Activated CD4-positive, alpha-beta T cell treated with anti-CD3 and anti-CD28 coated beads, Interleukin-2, amount 50 U/mL, for 24 hours (primary cell): ENCODE measurements around the gene SACS.
"Not testable (repeated sequence)": the region's sequence is repeated elsewhere in the genome, so short reads cannot be mapped to it uniquely, and the experiment has no call there.

ENCODE experiments used
- DNase-seq, 2 donors: peaks; one replicate each; pipeline ENCODE4 v3.0.0-alpha.2; 2020; ENCODE audit warnings: low read depth in 1 of 2, low spot score in 1 of 2

SACS gene

DNA sequence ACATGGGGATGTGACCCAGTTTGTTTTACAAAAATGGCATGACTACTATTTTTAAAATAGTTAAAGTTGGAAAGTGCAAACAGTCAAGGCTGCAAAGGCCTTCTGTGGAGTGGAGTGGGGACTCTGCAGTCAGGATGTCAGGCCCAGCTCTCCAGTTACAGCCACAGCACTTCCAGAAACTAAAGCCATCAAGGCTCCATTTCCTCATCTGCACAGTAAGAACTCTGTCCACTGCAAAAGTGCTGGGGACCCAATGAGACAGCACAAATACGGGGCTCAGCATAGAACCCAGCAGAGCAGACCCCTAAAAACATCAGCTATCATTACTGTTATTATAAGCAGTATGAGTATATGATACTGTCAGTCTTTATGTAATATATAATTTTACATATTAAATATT is 73.6 kb downstream of the SACS start:
- DNase-seq, result no peak

DNA sequence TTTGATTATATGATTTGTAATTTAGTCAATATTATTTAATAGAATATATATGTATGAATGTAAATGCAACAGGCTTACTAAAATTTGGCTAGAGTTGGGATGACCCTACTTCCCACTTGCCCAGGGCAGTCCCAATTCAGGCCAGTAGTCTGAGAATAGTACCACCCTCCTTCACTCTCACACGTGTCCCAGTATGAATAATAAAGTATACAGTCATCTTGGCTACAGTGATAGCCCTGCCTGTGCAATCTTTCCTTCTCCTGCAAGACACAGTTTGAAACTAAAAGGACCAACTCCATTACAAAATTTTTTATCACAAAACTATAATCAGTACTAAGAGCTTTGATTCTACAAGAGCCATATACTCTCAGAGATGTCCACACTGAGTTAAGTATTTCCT is 76.2 kb downstream of the SACS start:
- no peak for DNase-seq

DNA sequence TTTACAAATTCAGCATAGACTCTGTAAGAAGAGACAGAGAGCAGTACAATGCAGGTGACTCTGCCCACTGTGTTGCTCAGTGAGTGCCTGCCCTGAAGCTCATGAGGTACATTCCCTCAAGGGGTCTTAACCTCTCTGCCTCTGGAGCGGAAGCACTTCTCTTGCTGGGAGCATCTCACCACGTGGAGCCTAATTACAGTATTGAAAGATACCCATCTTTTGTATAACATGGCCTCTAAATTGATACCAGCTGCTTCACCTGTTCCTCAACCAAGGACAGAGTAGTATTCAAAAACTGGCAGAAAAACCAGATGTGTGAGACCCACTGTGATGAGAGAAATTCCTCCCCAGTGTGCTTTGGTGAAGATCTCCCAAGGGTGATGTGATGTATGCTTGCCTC is 77.1 kb downstream of the SACS start:
- no peak for DNase-seq

DNA sequence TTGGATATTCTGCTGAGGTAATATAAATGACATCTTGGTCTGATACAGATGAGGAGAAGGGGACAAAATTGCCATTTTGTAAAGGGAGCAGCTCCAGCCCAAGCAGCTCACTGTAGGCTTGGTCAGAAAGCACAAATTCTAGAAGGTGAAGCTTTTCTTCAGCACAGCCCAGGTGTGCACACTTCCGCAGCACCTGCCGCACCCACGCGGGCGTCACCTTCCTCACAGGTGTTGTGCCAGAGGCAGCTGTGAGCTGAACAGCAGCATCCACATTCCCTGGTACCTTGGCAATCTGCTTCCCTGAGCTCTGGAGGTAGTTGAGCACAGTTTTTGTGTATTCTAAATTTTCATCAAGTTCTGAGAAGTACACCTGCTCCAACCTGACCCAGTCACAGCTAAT is 79.0 kb downstream of the SACS start:
- DNase-seq, result no peak

DNA sequence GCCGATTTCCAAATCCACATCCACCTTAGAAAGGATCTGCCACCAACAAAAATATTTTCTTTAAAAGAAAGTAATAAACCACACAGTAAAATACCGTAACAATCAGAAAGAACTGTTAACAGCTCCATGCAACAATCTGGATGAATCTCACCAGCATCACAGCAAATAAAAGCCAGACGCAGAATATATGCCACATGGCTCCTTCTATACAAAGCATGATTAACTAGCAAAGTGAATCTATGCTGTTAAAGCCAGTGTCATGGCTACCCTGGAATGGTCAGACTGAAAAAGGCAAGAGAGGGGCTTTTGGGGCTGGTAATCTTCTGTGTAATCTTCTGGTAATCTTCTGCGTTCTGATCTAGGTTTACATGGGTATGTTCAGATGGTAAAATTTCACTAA is 81.3 kb downstream of the SACS start:
- DNase-seq, result no peak

DNA sequence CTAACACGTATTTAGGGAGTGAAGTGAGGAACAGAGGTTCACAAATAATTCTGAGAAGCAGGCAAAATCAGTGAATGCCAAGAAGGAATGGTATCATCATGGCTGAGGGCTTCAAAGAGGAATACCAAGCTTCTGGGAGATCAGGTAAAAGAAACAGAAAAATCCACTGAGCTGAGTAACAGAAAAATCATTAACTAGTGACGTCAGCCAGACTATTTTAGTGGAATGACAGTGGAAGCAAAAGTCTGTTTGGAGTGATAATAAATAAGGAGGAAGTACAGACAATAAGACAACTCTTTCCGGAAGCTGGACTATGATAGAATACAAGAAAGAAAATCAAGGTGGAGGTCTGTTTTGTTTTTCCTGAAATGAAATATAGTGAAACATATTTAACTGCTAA is 83.5 kb downstream of the SACS start:
- no peak for DNase-seq

DNA sequence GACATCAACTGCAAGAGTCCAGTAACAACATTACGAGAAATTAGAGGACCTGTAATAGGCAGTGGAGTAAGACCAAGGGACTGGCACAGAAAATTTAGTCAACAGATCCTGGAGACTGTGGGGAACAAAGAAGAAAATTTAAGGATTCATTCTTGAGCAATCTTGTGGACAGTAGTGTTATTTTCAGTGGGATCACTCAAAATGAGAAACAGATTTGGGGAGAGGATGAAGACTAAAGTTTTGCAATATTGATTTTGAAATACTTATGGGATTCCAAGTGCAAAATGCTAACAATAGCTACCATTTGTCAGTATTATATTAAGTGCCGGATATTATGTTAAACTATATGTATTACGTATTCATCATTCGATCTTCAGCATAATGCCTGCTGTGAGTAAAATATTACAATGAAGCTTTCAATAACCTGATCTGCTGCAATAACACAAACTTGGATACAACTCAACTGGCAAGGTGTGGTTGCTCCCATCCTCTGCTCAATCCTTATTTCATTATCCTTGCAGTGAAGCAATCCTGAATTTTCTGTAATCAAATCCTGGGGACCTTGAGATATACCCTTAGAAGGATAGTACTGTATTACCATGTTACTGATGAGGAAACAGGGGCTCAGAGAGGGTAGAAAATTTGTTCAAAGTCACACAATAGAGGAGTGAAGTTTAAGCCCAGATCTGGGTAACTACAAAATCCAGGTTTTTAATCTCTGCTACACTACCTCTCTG is 84.2 kb downstream of the SACS start:
- DNase-seq, result no peak

DNA sequence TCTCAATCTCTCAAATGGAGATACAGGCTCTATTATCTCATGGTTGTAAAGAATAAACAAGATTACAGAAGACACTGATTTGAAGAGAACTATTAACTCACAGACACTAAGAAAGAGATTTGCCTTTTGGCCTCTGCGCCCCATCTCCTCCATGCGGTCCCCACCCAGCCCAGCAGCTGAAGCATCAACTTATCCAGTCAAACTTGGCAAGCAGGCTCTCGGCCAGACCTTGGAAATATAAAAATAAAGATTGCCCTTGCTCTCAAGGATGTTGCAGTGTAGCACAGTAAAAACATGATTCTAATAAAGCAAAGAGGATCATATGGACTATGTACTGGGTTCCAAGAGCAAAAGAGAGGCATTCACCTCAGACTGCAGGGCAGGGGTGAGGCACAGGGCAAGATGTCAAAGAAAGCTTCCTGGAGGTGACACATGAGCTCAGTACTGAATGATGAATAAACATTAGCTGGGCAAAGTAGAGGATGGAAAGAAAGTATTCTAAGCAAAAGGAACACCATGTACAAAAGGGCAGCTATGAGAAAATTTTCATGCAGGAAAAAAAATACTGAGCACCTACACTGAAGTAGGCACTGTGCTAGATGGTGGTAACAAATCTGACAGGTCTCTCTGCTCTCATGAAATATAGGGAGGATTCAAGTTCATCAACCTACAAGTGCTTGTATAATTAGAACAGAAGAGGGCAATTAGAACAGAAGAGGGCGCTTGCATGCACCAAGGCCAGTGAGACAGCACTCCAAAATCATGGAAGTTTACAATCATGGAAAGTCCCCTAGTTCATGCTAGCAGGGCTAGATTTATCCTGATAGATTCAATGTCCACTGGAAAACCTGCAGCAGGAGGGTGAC is 85.0 kb downstream of the SACS start:
- no peak for DNase-seq

DNA sequence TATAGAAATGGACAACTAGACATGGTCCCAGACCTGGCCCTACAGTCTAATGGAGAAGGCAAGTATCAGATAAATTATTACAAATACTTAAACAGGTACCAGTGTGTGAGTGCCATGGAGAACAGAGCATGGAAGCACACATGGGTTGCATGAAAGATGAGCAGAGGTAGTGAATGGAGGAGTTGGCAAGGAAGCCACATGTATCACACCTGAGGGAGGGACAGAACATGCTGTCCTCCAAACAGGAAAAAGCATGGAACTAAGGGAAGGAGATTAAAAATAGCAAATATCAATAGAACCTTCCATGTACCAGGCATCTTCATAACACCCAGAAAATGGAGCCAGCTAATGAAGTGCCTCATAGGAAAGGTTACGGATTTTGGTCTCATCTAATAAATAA is 85.9 kb downstream of the SACS start:
- no peak for DNase-seq

DNA sequence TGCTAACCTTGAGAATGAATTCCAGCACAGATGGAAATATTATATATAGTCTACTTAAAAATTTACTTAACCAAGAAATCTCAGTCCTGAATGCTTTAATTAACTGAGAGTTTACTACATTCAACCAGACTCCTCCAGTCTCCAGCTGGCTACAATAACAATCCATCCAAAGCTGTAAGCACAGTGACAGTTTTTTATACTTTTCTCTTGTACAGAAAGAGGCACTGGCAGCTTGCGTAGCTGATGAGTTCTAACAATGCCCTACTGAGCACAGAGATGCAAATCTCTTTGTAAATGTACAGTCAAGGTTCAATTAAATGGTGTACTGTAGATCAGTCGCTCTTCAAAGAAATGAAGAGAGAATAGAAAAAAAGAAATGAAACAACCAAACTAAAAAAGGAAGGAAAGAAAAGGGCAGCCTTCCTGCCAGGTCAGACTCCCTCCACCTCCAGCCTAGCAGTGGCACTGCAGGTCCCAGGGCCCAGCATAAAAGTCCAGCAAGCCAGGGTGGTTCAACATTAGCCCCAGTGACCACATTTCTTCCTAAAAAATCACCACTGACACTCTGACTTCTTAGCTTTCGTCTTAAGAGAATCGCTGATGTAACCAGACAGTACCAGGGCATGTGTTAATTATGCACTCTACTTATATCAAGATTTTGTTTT is 88.4 kb downstream of the SACS start:
- DNase-seq, result no peak

DNA sequence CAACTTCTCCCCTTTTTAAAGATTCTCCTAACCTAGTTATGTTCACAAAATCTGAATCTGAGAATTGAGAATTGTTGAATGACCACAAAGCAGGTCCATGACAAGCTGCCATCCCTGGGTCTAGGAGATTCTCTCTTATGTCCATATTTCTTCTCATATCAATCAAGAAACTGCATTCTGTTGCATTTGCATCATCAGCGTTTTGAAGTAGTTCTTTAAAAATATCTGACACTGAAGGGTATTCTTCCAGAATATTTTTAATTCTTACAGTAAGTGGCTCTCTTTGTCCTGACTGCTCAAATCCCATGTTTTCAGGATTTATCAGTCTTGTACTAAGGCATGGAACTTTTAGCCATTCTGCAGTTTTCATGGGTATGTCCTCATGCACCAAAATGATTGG is 94.3 kb downstream of the SACS start:
- no peak for DNase-seq

DNA sequence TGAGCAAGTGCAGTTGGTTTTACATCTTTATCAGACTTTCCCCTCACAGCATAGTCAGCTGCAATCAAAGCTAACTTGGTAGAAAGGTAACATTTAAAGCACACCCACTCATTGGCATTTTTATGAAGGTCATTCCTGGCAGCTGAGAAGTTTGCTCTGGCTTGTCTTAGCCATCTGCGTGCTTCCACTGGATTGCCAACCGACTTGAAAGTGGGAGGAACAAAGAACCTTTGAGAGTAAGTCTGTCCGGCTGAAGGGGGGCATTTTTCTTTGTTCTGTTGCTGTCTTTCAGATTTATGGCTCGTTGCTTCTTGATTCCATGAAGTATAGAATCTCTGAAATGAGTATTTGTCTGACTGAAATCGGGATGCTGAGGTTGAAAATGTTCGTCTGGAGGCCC is 103.1 kb downstream of the SACS start:
- DNase-seq, result no peak

DNA sequence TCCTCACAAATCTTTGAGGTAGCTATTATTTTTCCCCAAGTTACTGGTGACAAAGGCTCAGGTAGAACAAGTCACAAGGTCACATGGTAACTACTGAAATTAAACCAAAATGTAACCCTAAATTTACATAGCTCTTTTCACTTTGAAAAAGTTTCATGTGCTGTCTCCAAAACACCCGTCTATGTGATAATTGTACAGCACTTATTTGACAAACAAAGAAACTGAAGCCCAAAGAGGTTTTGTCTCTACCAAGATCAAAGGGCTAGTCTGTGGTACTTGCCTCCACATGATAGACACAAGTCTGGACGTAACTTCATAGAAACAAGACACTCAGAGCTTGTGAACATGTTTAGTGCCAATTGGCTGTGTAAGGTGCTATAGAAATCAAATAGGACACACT is 108.3 kb downstream of the SACS start:
- DNase-seq, result no peak

DNA sequence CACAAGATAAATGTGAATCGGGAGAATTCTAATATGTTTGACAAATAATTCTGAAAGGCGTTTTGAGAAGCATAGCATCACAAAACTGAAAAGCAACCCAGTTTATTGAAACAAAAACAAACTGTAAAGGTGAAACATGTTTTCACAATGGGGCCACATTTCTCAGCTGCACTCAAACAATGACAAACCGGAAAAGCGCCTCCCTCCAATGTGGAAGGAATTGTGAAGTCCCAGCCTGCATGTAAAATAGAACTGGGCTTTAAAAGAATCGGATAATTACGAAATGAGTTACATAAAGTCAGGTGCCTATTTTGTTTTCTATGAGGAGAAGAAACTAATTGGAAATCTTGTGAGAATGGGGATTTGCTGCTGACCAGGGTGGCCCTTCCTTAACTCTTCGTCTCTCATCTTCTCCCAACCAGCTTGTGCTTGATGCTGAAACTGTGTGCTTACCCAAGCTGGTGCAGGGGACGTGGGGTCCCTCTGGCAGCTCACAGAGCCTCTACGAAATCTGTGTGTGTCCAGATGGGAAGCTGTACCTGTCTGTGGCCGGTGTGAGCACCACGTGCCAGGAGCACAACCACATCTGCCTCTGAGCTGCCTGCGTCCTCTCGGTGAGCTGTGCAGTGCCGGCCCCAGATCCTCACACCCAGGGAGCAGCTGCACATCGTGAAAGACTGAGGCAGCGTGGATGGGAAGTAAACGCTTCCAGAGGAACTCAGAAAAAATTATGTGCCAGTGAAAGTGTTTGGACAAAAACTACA is 109.4 kb downstream of the SACS start:
- no peak for DNase-seq

DNA sequence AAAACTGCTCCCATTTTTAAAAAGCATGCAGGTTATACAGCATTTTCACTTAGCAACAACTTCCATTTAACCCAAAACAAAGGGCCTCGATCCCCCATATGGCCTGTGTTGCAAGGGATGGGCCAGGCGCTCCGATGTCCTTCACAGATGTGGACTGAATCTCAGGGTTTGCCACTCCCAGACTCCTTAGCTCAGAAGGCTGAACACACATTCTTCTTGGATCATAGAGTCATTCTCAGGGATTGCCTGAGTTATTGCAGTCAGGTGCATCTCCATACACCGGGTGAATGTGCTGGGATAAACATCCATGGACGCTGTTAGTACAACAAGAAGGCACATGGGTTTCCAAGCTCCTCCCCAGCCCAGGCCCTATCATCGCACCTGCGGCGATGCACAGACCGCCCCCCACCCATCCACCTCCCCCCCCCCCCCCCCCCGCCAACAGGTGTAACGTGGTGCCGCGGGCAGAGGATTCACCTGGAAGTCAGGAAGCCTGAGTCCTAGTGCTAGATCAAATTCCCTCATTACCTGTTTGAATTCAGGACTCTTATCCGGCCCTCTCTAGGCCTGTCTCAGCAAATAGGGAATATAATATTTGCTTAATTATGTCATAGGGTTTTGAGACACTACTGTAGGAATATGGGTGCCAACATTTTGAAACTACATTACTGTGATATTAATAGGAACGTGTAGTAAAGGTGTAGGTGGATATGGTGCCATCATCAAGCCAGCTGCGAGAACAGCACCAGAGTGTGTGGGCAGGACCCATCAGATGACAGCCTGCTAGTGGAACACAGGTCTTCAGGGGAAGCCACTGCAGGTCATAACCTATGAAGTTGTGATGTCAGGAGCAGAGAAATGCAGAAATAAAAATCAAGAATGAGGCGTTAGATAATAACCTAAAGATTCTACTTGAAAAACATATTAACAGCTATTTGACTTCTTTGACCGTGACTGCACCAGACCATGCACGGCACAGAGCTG is 110.9 kb downstream of the SACS start:
- DNase-seq, result no peak

DNA sequence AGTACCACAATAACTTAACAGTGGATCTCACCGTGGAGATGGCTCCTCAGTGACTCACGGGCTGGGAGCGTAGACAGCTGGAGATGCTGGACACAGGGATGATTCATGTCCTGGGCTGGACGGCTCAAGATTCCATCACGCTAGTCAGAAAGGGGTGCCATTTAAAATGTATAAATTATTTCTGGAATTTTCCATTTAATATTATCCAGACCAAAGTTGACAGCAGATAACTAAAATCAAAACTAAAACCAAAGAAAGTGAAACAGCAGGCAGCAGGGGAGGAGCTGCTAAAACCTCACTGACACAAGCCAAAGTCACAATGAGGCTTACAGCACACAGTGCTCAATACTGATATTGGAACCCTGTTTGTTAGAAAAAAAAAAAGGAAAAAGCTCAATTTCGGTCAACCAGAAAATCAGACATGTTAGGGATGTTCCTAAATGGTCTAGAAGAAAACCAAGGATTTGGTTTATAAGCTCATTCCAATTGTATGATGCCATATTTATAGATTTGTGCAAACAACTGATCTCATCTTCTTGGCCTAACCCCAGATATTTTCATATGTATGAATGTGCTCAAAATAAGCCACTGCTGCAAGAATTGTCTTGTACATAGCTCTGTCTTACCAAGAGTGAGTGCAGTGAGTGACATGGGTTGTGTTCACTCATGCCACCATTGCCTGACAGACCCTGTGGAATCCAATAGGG is 111.8 kb downstream of the SACS start:
- DNase-seq, result no peak

DNA sequence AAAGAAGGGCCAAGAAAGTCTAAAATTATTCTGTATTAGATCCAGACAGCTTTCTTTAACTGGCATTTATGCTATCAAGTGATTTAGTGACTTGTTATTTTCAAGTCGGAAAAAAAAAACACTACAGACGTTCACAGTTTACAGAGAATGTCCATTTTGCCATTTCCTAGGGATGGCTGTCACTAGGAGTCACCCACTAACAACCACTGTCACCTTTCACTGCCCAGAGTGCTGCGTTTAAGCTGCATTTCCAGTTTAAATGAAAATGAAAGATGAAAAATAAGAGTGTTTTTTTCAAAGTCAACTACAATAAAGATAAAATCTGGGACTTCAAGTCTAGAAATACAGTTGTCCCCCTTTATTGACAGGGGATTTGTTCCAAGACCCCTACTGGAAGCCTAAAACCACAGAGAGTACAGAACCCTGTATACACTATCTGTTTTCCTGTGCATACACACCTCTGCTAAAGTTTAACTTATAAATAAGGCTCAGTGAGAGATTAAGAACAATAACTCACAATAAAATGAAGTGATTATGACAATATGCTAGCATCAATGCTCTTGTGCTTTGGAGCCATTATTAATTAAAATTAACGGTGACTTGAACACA is 112.5 kb downstream of the SACS start:
- no peak for DNase-seq

DNA sequence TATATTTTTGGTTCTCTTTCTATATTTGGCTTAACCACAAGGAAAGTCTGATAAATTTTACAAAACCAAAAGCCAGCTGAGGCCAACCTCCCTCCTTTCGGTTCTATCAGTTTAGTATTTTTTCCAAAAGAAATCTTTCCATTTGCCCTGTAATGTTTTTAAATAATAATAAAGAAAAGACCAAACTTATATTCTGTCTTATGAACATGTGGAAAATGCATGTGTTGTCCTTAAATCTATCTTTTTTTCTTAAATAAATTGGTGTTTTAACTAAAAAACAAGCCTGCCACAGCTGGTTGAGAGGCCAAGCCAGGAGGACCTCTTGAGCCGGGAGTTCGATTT is 113.6 kb downstream of the SACS start:
- DNase-seq, result no peak

DNA sequence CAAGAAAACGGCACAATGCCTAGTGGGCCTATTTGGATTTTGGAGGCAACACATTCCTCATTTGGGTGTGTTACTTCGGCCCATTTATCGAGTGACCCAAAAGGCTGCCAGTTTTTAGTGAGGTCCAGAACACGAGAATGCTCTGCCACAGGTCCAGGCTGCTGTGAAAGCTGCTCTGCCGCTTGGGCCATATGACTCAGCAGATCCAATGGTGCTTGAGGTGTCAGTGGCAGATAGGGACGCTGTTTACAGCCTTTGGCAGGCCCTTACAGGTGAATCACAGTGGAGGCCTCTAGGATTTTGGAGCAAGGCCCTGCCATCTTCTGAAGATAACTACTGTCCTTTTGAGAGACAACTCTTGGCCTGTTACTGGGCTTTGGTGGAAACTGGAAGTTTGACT is 118.7 kb downstream of the SACS start:
- not testable (repeated sequence) for DNase-seq
